Measurements from ENCODE around the gene FZD7. TPM values are rescaled to one million over a fixed set of nuclear protein-coding genes. Genes with fewer than 3 reads are reported as not detected.

Gene FZD7
- 11.6 TPM for total RNA-seq

- peak; percentile 62 to 94 (median 91) for DNase-seq (ENCODE audit: low read depth in 2 of 3, low spot score in 2 of 3)
These were observed at the start of gene FZD7 for GRCh38 chr2:202033317-202034248. TSS of gene FZD7 (plus strand) at chr2:202033855. CDS start at chr2:202034648, 793 bp downstream.

- DNase-seq (ENCODE audit: low read depth in 2 of 3, low spot score in 2 of 3), result no peak
These were observed 49.3 kb upstream of the FZD7 start for GRCh38 chr2:201984333-201984732.

GRCh38 chr2:201984800-201985525 lies 48.7 kb upstream of the FZD7 start:
- peak in 2 of 3 donors; percentile 77 to 92 for DNase-seq (ENCODE audit: low read depth in 2 of 3, low spot score in 2 of 3)

- peak in 1 of 3 donors; percentile 30 for DNase-seq (ENCODE audit: low read depth in 2 of 3, low spot score in 2 of 3)
These were observed 47.8 kb upstream of the FZD7 start for GRCh38 chr2:201985728-201986462.

GRCh38 chr2:201986463-201986735 lies 47.3 kb upstream of the FZD7 start:
- DNase-seq (ENCODE audit: low read depth in 2 of 3, low spot score in 2 of 3), result no peak

- peak in 1 of 3 donors; percentile 29 for DNase-seq (ENCODE audit: low read depth in 2 of 3, low spot score in 2 of 3)
These were observed 46.2 kb upstream of the FZD7 start for GRCh38 chr2:201987426-201987825.

- no peak for DNase-seq (ENCODE audit: low read depth in 2 of 3, low spot score in 2 of 3)
These were observed 43.6 kb upstream of the FZD7 start for GRCh38 chr2:201990069-201990468.

GRCh38 chr2:201992960-201993359 lies 40.7 kb upstream of the FZD7 start:
- no peak for DNase-seq (ENCODE audit: low read depth in 2 of 3, low spot score in 2 of 3)

- DNase-seq (ENCODE audit: low read depth in 2 of 3, low spot score in 2 of 3), result no peak
These were observed 38.5 kb upstream of the FZD7 start for GRCh38 chr2:201994973-201995638.

- no peak for DNase-seq (ENCODE audit: low read depth in 2 of 3, low spot score in 2 of 3)
These were observed 37.6 kb upstream of the FZD7 start for GRCh38 chr2:201996006-201996405.

GRCh38 chr2:201996679-201997314 lies 36.9 kb upstream of the FZD7 start:
- peak in 1 of 3 donors; percentile 45 for DNase-seq (ENCODE audit: low read depth in 2 of 3, low spot score in 2 of 3)

GRCh38 chr2:201999279-201999678 lies 34.4 kb upstream of the FZD7 start:
- no peak for DNase-seq (ENCODE audit: low read depth in 2 of 3, low spot score in 2 of 3)

GRCh38 chr2:202001826-202002225 lies 31.8 kb upstream of the FZD7 start:
- DNase-seq (ENCODE audit: low read depth in 2 of 3, low spot score in 2 of 3), result no peak

- no peak for DNase-seq (ENCODE audit: low read depth in 2 of 3, low spot score in 2 of 3)
These were observed 31.3 kb upstream of the FZD7 start for GRCh38 chr2:202002381-202002780.

- DNase-seq (ENCODE audit: low read depth in 2 of 3, low spot score in 2 of 3), result peak in 1 of 3 donors; percentile 44
These were observed 28.3 kb upstream of the FZD7 start for GRCh38 chr2:202005272-202005887.

- no peak for DNase-seq (ENCODE audit: low read depth in 2 of 3, low spot score in 2 of 3)
These were observed 27.4 kb upstream of the FZD7 start for GRCh38 chr2:202006301-202006700.

- DNase-seq (ENCODE audit: low read depth in 2 of 3, low spot score in 2 of 3), result no peak
These were observed 26.4 kb upstream of the FZD7 start for GRCh38 chr2:202007015-202007982.

- DNase-seq (ENCODE audit: low read depth in 2 of 3, low spot score in 2 of 3), result no peak
These were observed 25.7 kb upstream of the FZD7 start for GRCh38 chr2:202007983-202008354.

All from hematopoietic multipotent progenitor cell (in vitro differentiated cells).